Naive thymus-derived CD4-positive, alpha-beta T cell (primary cell): Measurements from ENCODE around the gene GCLM. TPM values are rescaled to one million over a fixed set of nuclear protein-coding genes. Genes with fewer than 3 reads are reported as not detected.

Source experiments
- ATAC-seq: fragments of 150-1000 bp; cut with Tn5 transposase; 2 replicates; pipeline ENCODE4 v1.10.0; 2021; ENCODE audit warnings: mild to moderate bottlenecking, moderate library complexity
- CTCF ChIA-PET: fragments of 350-600 bp; sonication (Branson Sonifier 250); formaldehyde crosslinking; loops from one replicate; lab custom pipeline; 2021; ENCODE audit warnings: antibody characterized with exemption; lab: Charles Lee
- POLR2A ChIA-PET: fragments of 350-600 bp; sonication (Branson Sonifier 250); formaldehyde crosslinking; loops from one replicate; lab custom pipeline; 2021; ENCODE audit warnings: antibody characterized with exemption, inconsistent platforms; lab: Charles Lee
- DNase-seq, 9 donors: peaks; one replicate each; pipeline versions ENCODE4 v3.0.0 to v3.0.0-alpha.2; 2020 to 2022; ENCODE audit warnings: mixed read lengths in 1 of 9
- H3K27ac ChIP-seq: one replicate; pipeline ENCODE4 v1.7.0; 2013; ENCODE audit warnings: mild to moderate bottlenecking, low read depth, low read length, moderate library complexity
- H3K27me3 ChIP-seq, 2 donors: one replicate each; pipeline ENCODE4 v1.7.0; 2013; ENCODE audit warnings: low read length in 2 of 2, mild to moderate bottlenecking in 2 of 2, moderate library complexity in 2 of 2; ENCODE audit not compliant: control insufficient read depth in 2 of 2, insufficient read depth in 2 of 2
- H3K36me3 ChIP-seq, 3 experiments: 1 replicate in 2 of 3; 2 replicates in 1 of 3; pipeline ENCODE4 v1.7.0; 2013; ENCODE audit warnings: low read length in 3 of 3, mild to moderate bottlenecking in 3 of 3, moderate library complexity in 1 of 3; ENCODE audit not compliant: insufficient read depth in 3 of 3, control insufficient read depth in 2 of 3
- H3K4me1 ChIP-seq, 2 donors: one replicate each; pipeline ENCODE4 v1.7.0; 2013; ENCODE audit warnings: low read length in 2 of 2, mild to moderate bottlenecking in 2 of 2, moderate library complexity in 1 of 2; ENCODE audit not compliant: control insufficient read depth in 2 of 2, insufficient read depth in 2 of 2
- H3K4me3 ChIP-seq: 2 replicates; pipeline ENCODE4 v1.7.0; 2013; ENCODE audit warnings: mild to moderate bottlenecking, low read length
- H3K9me3 ChIP-seq, 3 experiments: 1 replicate in 2 of 3; 2 replicates in 1 of 3; pipeline ENCODE4 v1.7.0; 2013; ENCODE audit warnings: low read length in 3 of 3; ENCODE audit not compliant: control insufficient read depth in 2 of 3
- H3K27ac Mint-ChIP-seq, 9 donors: one replicate each; pipeline ENCODE4 v1.8.0; 2020 to 2022; ENCODE audit warnings: mixed read lengths in 9 of 9, mild to moderate bottlenecking in 8 of 9, moderate library complexity in 5 of 9, inconsistent platforms in 2 of 9
- H3K27me3 Mint-ChIP-seq, 5 donors: one replicate each; pipeline ENCODE4 v1.8.0; 2021 to 2022; ENCODE audit warnings: mixed read lengths in 5 of 5, mild to moderate bottlenecking in 1 of 5
- H3K36me3 Mint-ChIP-seq, 5 donors: one replicate each; pipeline ENCODE4 v1.8.0; 2020 to 2022; ENCODE audit warnings: mixed read lengths in 5 of 5, mild to moderate bottlenecking in 3 of 5, inconsistent platforms in 1 of 5
- H3K4me1 Mint-ChIP-seq, 7 donors: one replicate each; pipeline ENCODE4 v1.8.0; 2020 to 2022; ENCODE audit warnings: mixed read lengths in 7 of 7, mild to moderate bottlenecking in 3 of 7, inconsistent platforms in 1 of 7
- H3K4me3 Mint-ChIP-seq, 10 donors: one replicate each; pipeline ENCODE4 v1.8.0; 2020 to 2022; ENCODE audit warnings: mild to moderate bottlenecking in 10 of 10, mixed read lengths in 10 of 10, moderate library complexity in 6 of 10, inconsistent platforms in 2 of 10
- H3K9me3 Mint-ChIP-seq, 11 donors: one replicate each; pipeline ENCODE4 v1.8.0; 2020 to 2022; ENCODE audit warnings: mixed read lengths in 11 of 11, mild to moderate bottlenecking in 4 of 11, inconsistent platforms in 1 of 11, moderate library complexity in 1 of 11
- intact Hi-C, 2 donors: fragments of 100-400 bp; cut with micrococcal nuclease; formaldehyde crosslinking; loops; one replicate each; pipeline ENCODE4 v1.15.1; 2023
- polyA plus RNA-seq, 2 donors: library from polyadenylated mRNA; unstranded; fragments of 300-500 nt; fragmentation: Illumina TruSeq; gene quantifications; one replicate each; pipeline ENCODE4 v1.2.3, GENCODE V29; 2021
- total RNA-seq, 6 experiments: library from RNA in 5 of 6; stranded (reverse) in 5 of 6; gene quantifications; 1 replicate in 5 of 6; 2 replicates in 1 of 6; pipeline ENCODE4 v1.2.3 and lab custom pipeline; 2021 to 2026

Gene GCLM
- total and polyA plus RNA-seq, 7 experiments from 2014 or later = 6.4 to 23.8 (median 11.5) TPM

GRCh38 chr1:93880731-93881130 lies 28.5 kb downstream of the GCLM start:
- Histone ChIP-seq H3K27ac (no peak overlapping the region), H3K9me3 (no peaks in the 10 kb centered on the region), H3K4me1 (peaks cover 21 to 25% of the 10 kb centered on the region in 2 donors), H3K36me3 (peaks cover 0 to 15% (median 0%) of the 10 kb centered on the region in 3 experiments), H3K27me3 (no peaks in the 10 kb centered on the region), H3K4me3 (no peak overlapping the region)
- peak overlapping the region in 7 of 10 donors; percentile 1 to 46 (median 10) for H3K4me3 Mint-ChIP-seq
- H3K36me3 Mint-ChIP-seq = peaks cover 8 to 24% (median 14%) of the 10 kb centered on the region in 5 donors
- ATAC-seq (no peak), DNase-seq (no peak)
- H3K27ac Mint-ChIP-seq = peak overlapping the region in 8 of 9 donors; percentile 16 to 98 (median 64)
- intact Hi-C loops = no loop called here
- ChIA-PET CTCF (no interaction called here), POLR2A (interaction anchor here (0.9 to 4.2 kb wide), 2 partner anchors 35 to 699 kb away, joined by 3 to 51 read pairs; no protein-coding TSS in a partner anchor)
- H3K4me1 Mint-ChIP-seq = peaks cover 28 to 45% (median 41%) of the 10 kb centered on the region in 7 donors
- H3K27me3 Mint-ChIP-seq = no peaks in the 10 kb centered on the region
- no peaks in the 10 kb centered on the region for H3K9me3 Mint-ChIP-seq

- DNase-seq = peak; percentile 73 to 89 (median 86)
- Mint-ChIP-seq H3K4me1 (peaks cover 34 to 62% (median 54%) of the 10 kb centered on the region in 7 donors), H3K9me3 (no peaks in the 10 kb centered on the region), H3K27me3 (no peaks in the 10 kb centered on the region), H3K27ac (peak within 1 kb of the TSS; percentile 96 to 99 (median 98)), H3K4me3 (peak within 1 kb of the TSS; percentile 92 to 99 (median 97)), H3K36me3 (peaks cover 17 to 34% (median 26%) of the 10 kb centered on the region in 5 donors)
- Histone ChIP-seq H3K36me3 (peaks cover 8 to 26% (median 9%) of the 10 kb centered on the region in 3 experiments), H3K27me3 (no peaks in the 10 kb centered on the region), H3K27ac (peak within 1 kb of the TSS; percentile 94), H3K4me3 (peak within 1 kb of the TSS; percentile 83), H3K4me1 (peaks cover 21 to 25% of the 10 kb centered on the region in 2 donors), H3K9me3 (no peaks in the 10 kb centered on the region)
- POLR2A ChIA-PET = interaction anchor here (0.6 to 4.2 kb wide), 20 partner anchors 9 to 1354 kb away, joined by 3 to 51 read pairs (median 4); partner anchors contain the start of genes ABCD3, ALG14, GCLM and MTF2
- intact Hi-C loops = loop anchor here (1.0 to 10.0 kb wide), 8 partner anchors 25 to 1196 kb away; partner anchors contain the start of genes GCLM (in 2 of the 2), ALG14 (in 1 of the 2) and DR1 (in 1 of the 2)
- ATAC-seq = peak; percentile 90
- CTCF ChIA-PET = interaction anchor here (0.9 to 1.5 kb wide), 6 partner anchors 9 to 35 kb away, joined by 3 to 10 read pairs (median 4); partner anchors contain the start of gene GCLM
Observed at GRCh38 chr1:93878889-93879586, 30.2 kb downstream of the GCLM start, which contains the start of gene DNTTIP2. DNTTIP2 (minus strand) TSS chr1:93879206; CDS start chr1:93879148, 58 bp downstream.

GRCh38 chr1:93878501-93878888 lies 30.7 kb downstream of the GCLM start:
- Histone ChIP-seq H3K27me3 (no peaks in the 10 kb centered on the region), H3K4me3 (peak overlapping the region; percentile 83), H3K9me3 (no peaks in the 10 kb centered on the region), H3K4me1 (peaks cover 21 to 25% of the 10 kb centered on the region in 2 donors), H3K27ac (peak overlapping the region; percentile 94), H3K36me3 (peaks cover 9 to 31% (median 13%) of the 10 kb centered on the region in 3 experiments)
- ChIA-PET CTCF (interaction anchor here (1.0 to 1.4 kb wide), 3 partner anchors 26 to 32 kb away, joined by 4 to 5 read pairs (median 5); no protein-coding TSS in a partner anchor), POLR2A (interaction anchor here (0.6 to 4.2 kb wide), 11 partner anchors 22 to 1355 kb away, joined by 3 to 51 read pairs (median 4); partner anchors contain the start of genes ABCD3, GCLM and RPL5)
- Mint-ChIP-seq H3K4me3 (peak overlapping the region; percentile 92 to 99 (median 97)), H3K9me3 (no peaks in the 10 kb centered on the region), H3K27me3 (no peaks in the 10 kb centered on the region), H3K27ac (peak overlapping the region; percentile 96 to 99 (median 98)), H3K36me3 (peaks cover 19 to 37% (median 29%) of the 10 kb centered on the region in 5 donors), H3K4me1 (peaks cover 37 to 64% (median 56%) of the 10 kb centered on the region in 7 donors)
- intact Hi-C loops = loop anchor here (10.0 kb wide), 2 partner anchors 534 to 1196 kb away; partner anchors contain the start of genes ALG14 (in 1 of the 2) and DR1 (in 1 of the 2)
- ATAC-seq (peak; percentile 75), DNase-seq (peak in 5 of 9 donors; percentile 7 to 63 (median 29))

- Histone ChIP-seq H3K9me3 (no peaks in the 10 kb centered on the region), H3K4me3 (no peak overlapping the region), H3K27me3 (no peaks in the 10 kb centered on the region), H3K4me1 (peaks cover 21 to 25% of the 10 kb centered on the region in 2 donors), H3K36me3 (peaks cover 14 to 35% (median 14%) of the 10 kb centered on the region in 3 experiments), H3K27ac (peak overlapping the region; percentile 94)
- Mint-ChIP-seq H3K36me3 (peaks cover 18 to 34% (median 30%) of the 10 kb centered on the region in 5 donors), H3K4me3 (peak overlapping the region; percentile 92 to 99 (median 97)), H3K4me1 (peaks cover 37 to 60% (median 51%) of the 10 kb centered on the region in 7 donors), H3K27me3 (no peaks in the 10 kb centered on the region), H3K27ac (peak overlapping the region; percentile 20 to 99 (median 98)), H3K9me3 (no peaks in the 10 kb centered on the region)
- DNase-seq (no peak), ATAC-seq (no peak)
- CTCF ChIA-PET = interaction anchor here (1.4 kb wide), 1 partner anchor 32 kb away, joined by 7 read pairs; the partner anchor contains the start of gene GCLM
- POLR2A ChIA-PET = interaction anchor here (2.9 to 4.2 kb wide), 2 partner anchors 32 kb away, joined by 38 to 51 read pairs; partner anchors contain the start of gene GCLM
- intact Hi-C loops = loop anchor here (10.0 kb wide), 2 partner anchors 533 to 1197 kb away; partner anchors contain the start of genes ALG14 (in 1 of the 2) and DR1 (in 1 of the 2)
Observed at GRCh38 chr1:93877529-93877928, 31.7 kb downstream of the GCLM start.

GRCh38 chr1:93876244-93876643 lies 33.0 kb downstream of the GCLM start:
- Histone ChIP-seq H3K27me3 (no peaks in the 10 kb centered on the region), H3K36me3 (peaks cover 25 to 48% (median 27%) of the 10 kb centered on the region in 3 experiments), H3K4me3 (no peak overlapping the region), H3K4me1 (peaks cover 21 to 25% of the 10 kb centered on the region in 2 donors), H3K27ac (peak overlapping the region; percentile 94), H3K9me3 (no peaks in the 10 kb centered on the region)
- ChIA-PET CTCF (no interaction called here), POLR2A (interaction anchor here (4.2 kb wide), 1 partner anchor 31 kb away, joined by 51 read pairs; no protein-coding TSS in a partner anchor)
- Mint-ChIP-seq H3K4me1 (peaks cover 37 to 60% (median 51%) of the 10 kb centered on the region in 7 donors), H3K36me3 (peaks cover 27 to 46% (median 42%) of the 10 kb centered on the region in 5 donors), H3K9me3 (no peaks in the 10 kb centered on the region), H3K27me3 (no peaks in the 10 kb centered on the region), H3K27ac (peak overlapping the region in 8 of 9 donors; percentile 42 to 99 (median 89)), H3K4me3 (peak overlapping the region; percentile 67 to 99 (median 93))
- DNase-seq (no peak), ATAC-seq (no peak)
- intact Hi-C loops = loop anchor here (10.0 kb wide), 2 partner anchors 531 to 1199 kb away; partner anchors contain the start of genes ALG14 (in 1 of the 2) and DR1 (in 1 of the 2)
